Ishikawa (cell line): Measurements from ENCODE around the gene KLHL25.

Source experiments
- CEBPB ChIP-seq: IDR thresholded peaks from 2 replicates; pipeline ENCODE4 v1.6.1; 2012
- EGR1 ChIP-seq: IDR thresholded peaks from 2 replicates; pipeline ENCODE4 v1.6.1; 2012
- EP300 ChIP-seq: IDR thresholded peaks from 2 replicates; pipeline ENCODE4 v1.6.1; 2012; ENCODE audit warnings: borderline replicate concordance
- FOXM1 ChIP-seq: IDR thresholded peaks from 2 replicates; pipeline ENCODE4 v1.6.1; 2012; ENCODE audit warnings: low read depth, borderline replicate concordance
- NFIC ChIP-seq: IDR thresholded peaks from 2 replicates; pipeline ENCODE4 v1.6.1; 2012
- TEAD4 ChIP-seq: IDR thresholded peaks from 2 replicates; pipeline ENCODE4 v1.6.1; 2012
- YY1 ChIP-seq: IDR thresholded peaks from 2 replicates; pipeline ENCODE4 v1.6.1; 2012; ENCODE audit warnings: low read depth
- TF ChIP-seq, protein P1 (sequence below): IDR thresholded peaks from 2 replicates; pipeline ENCODE4 v1.6.1; 2012
- TF ChIP-seq, protein P2 (sequence below): IDR thresholded peaks from 2 replicates; pipeline ENCODE4 v1.6.1; 2012; ENCODE audit warnings: low read depth, mild to moderate bottlenecking

DNA sequence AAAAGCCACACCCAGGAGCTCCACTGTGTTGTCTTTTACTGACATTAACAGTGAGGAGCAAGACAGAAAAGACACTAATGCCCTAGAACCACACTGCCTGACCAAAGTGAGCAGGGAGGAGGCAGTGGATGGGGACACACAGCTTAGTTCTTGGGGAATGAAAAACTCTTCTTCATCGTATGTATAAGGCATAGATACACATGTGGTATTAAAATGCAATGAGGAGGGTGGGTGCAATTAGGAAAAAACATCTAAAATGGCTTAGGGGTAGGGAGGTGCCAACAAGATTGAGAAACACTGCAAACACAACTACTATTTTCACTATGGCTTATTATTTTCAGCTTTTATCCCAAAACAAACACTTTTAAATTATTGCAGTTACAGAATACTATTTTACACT is 15.5 kb downstream of the KLHL25 start:
- TF ChIP-seq EGR1 (no peak), EP300 (no peak), YY1 (no peak), TEAD4 (no peak), CEBPB (no peak), NFIC (no peak), FOXM1 (no peak)
- TF ChIP-seq, protein P1, sequence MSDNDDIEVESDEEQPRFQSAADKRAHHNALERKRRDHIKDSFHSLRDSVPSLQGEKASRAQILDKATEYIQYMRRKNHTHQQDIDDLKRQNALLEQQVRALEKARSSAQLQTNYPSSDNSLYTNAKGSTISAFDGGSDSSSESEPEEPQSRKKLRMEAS, result no peak
- TF ChIP-seq, protein P2, sequence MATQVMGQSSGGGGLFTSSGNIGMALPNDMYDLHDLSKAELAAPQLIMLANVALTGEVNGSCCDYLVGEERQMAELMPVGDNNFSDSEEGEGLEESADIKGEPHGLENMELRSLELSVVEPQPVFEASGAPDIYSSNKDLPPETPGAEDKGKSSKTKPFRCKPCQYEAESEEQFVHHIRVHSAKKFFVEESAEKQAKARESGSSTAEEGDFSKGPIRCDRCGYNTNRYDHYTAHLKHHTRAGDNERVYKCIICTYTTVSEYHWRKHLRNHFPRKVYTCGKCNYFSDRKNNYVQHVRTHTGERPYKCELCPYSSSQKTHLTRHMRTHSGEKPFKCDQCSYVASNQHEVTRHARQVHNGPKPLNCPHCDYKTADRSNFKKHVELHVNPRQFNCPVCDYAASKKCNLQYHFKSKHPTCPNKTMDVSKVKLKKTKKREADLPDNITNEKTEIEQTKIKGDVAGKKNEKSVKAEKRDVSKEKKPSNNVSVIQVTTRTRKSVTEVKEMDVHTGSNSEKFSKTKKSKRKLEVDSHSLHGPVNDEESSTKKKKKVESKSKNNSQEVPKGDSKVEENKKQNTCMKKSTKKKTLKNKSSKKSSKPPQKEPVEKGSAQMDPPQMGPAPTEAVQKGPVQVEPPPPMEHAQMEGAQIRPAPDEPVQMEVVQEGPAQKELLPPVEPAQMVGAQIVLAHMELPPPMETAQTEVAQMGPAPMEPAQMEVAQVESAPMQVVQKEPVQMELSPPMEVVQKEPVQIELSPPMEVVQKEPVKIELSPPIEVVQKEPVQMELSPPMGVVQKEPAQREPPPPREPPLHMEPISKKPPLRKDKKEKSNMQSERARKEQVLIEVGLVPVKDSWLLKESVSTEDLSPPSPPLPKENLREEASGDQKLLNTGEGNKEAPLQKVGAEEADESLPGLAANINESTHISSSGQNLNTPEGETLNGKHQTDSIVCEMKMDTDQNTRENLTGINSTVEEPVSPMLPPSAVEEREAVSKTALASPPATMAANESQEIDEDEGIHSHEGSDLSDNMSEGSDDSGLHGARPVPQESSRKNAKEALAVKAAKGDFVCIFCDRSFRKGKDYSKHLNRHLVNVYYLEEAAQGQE, result no peak
